ENCODE measurements around the gene PCCA.
A peak's percentile ranks its signal among the peaks of the same experiment; 100 is the strongest.
"Not testable (repeated sequence)": the region's sequence is repeated elsewhere in the genome, so short reads cannot be mapped to it uniquely, and the experiment has no call there.

PCCA gene

GRCh38 chr13:100573121-100573520 is 484.2 kb downstream of the PCCA start:
- peak; percentile 71 for DNase-seq (ENCODE audit: low spot score)
- TF ChIP-seq, protein P1, sequence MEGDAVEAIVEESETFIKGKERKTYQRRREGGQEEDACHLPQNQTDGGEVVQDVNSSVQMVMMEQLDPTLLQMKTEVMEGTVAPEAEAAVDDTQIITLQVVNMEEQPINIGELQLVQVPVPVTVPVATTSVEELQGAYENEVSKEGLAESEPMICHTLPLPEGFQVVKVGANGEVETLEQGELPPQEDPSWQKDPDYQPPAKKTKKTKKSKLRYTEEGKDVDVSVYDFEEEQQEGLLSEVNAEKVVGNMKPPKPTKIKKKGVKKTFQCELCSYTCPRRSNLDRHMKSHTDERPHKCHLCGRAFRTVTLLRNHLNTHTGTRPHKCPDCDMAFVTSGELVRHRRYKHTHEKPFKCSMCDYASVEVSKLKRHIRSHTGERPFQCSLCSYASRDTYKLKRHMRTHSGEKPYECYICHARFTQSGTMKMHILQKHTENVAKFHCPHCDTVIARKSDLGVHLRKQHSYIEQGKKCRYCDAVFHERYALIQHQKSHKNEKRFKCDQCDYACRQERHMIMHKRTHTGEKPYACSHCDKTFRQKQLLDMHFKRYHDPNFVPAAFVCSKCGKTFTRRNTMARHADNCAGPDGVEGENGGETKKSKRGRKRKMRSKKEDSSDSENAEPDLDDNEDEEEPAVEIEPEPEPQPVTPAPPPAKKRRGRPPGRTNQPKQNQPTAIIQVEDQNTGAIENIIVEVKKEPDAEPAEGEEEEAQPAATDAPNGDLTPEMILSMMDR (IDR thresholded peaks at IDR 0.05; ENCODE audit: extremely low read depth, insufficient read depth, missing control alignments), result peak; percentile 87
- in situ Hi-C loops (cut with MboI; ENCODE audit: low pct_unique_long_range_greater_than_20kb, low sequenced_read_pairs, unreplicated experiment), result no loop called here

GRCh38 chr13:100577239-100577638 is 488.3 kb downstream of the PCCA start:
- not testable (repeated sequence) for DNase-seq (ENCODE audit: low spot score)
- in situ Hi-C loops (cut with MboI; ENCODE audit: low pct_unique_long_range_greater_than_20kb, low sequenced_read_pairs, unreplicated experiment), result loop anchor here (25.0 kb wide), 1 partner anchor 535 kb away; no protein-coding TSS in a partner anchor
